Mucosa of rectum (tissue), 2 donors: ENCODE data around the gene AMN1.
"Not testable (repeated sequence)": the region's sequence is repeated elsewhere in the genome, so short reads cannot be mapped to it uniquely, and the experiment has no call there.

ENCODE experiments used
- H3K27ac ChIP-seq, 2 donors: one replicate each; pipeline ENCODE4 v1.7.0; 2013; ENCODE audit warnings: inconsistent platforms in 2 of 2, low read depth in 2 of 2, low read length in 2 of 2
- H3K27me3 ChIP-seq, 2 donors: one replicate each; pipeline ENCODE4 v1.7.0; 2013; ENCODE audit warnings: low read length in 2 of 2; ENCODE audit not compliant: control insufficient read depth in 2 of 2, insufficient read depth in 2 of 2
- H3K36me3 ChIP-seq, 2 donors: one replicate each; pipeline ENCODE4 v1.7.0; 2013; ENCODE audit warnings: low read length in 2 of 2; ENCODE audit not compliant: control insufficient read depth in 2 of 2, insufficient read depth in 2 of 2
- H3K4me1 ChIP-seq, 2 donors: one replicate each; pipeline ENCODE4 v1.7.0; 2013; ENCODE audit warnings: low read length in 2 of 2, mild to moderate bottlenecking in 1 of 2; ENCODE audit not compliant: control insufficient read depth in 2 of 2, insufficient read depth in 2 of 2
- H3K4me3 ChIP-seq, 2 donors: one replicate each; pipeline ENCODE4 v1.7.0; 2013; ENCODE audit warnings: low read length in 2 of 2
- H3K9ac ChIP-seq, 2 donors: one replicate each; pipeline ENCODE4 v1.7.0; 2013; ENCODE audit warnings: low read length in 2 of 2, low read depth in 1 of 2, mild to moderate bottlenecking in 1 of 2
- H3K9me3 ChIP-seq, 2 donors: one replicate each; pipeline ENCODE4 v1.7.0; 2013; ENCODE audit warnings: low read length in 2 of 2; ENCODE audit not compliant: control insufficient read depth in 2 of 2
- donor health status: healthy.
- donor health status: Normal muscosa, but diverticular disease.

The AMN1 gene

DNA sequence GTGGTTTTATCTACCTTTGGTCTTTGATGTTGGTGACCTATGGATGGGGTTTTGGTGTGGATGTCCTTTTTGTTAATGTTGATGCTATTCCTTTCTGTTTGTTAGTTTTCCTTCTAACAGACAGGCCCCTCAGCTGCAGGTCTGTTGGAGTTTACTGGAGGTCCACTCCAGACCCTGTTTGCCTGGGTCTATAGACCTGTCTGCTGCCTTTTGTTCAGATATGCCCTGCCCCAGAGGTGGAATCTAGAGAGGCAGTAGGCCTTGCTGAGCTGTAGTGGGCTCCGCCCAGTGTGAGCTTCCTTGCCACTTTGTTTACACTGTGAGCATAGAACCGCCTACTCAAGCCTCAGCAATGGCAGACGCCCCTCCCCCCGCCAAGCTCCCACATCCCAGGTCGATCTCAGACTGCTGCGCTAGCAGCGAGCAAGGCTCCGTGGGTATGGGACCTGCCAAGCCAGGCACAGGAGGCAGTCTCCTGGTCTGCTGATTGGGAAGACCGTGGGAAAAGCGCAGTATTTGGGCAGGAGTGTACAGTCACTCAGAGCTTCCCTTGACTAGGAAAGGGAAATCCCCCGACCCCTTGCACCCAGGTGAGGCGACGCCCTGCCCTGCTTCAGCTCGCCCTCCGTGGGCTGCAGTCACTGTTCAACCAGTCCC lies 10.2 kb downstream of the AMN1 start:
- H3K27ac ChIP-seq, H3K27me3 ChIP-seq, H3K4me3 ChIP-seq, H3K4me1 ChIP-seq, H3K9ac ChIP-seq, H3K9me3 ChIP-seq, H3K36me3 ChIP-seq: not testable (repeated sequence)

DNA sequence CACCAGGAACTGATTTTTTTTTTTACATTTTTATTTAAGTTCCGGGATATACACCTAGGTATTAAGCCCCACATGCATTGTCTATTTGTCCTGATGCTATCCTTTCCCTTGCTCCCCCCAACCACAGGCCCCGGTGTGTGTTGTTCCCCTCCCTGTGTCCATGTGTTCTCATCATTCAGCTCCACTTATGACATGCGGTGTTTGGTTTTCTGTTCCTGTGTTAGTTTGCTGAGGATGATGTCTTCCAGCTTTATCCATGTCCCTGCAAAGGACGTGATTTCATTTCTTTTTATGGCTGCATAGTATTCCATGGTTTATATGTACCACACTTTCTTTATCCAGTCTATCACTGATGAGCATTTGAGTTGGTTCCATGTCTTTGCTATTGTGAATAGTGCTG lies 11.8 kb downstream of the AMN1 start:
- H3K9me3 ChIP-seq, H3K36me3 ChIP-seq, H3K27me3 ChIP-seq, H3K27ac ChIP-seq, H3K4me1 ChIP-seq, H3K4me3 ChIP-seq, H3K9ac ChIP-seq: not testable (repeated sequence)

GRCh38 chr12:31715283-31715825 lies 13.5 kb downstream of the AMN1 start:
- H3K9me3 ChIP-seq = no peaks in the 10 kb centered on the region
- no peaks in the 10 kb centered on the region for H3K27me3 ChIP-seq
- peaks cover 0 to 2% of the 10 kb centered on the region in 2 donors for H3K36me3 ChIP-seq
- no peak overlapping the region for H3K9ac ChIP-seq
- peak overlapping the region; percentile 35 to 45 for H3K27ac ChIP-seq
- H3K4me3 ChIP-seq = no peak overlapping the region
- no peaks in the 10 kb centered on the region for H3K4me1 ChIP-seq

DNA sequence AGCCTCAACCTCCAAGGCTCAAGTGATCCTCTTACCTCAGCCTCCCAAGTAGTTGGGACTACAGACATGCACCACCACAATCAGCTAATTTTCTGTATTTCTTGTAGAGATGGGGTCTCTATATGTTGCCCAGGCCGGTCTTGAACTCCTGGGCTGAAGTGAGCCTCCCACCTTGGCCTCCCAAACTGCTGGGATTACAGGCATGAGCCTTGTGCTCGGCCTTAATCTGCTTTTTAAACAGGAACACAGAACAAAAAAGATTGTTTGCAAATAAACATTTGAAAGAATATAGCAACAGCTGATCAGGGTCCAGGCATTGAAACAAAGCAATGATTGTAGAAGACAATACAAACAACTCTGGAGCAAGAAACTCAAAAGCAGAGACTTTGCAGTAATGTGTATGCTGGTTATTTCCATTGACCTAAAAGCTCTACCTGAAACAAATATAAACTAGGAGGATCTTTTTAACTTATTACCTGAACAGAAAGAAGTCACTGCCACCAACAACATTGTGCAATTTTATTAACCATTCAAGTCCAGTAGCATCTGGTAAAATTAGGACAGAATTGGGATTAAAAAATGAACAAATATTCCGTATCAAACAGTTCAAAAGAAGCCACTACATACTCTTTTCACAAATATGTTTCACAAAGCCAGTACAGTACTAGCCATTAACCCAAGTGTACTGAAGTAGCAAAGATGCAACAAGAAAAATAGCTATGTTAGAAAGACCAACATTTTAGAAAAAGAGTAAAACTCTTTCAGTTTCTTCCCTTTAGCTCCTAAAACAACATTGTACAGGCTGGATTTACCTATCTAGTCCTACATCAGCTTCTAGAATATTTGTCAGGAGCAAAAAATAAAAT lies 14.2 kb downstream of the AMN1 start:
- no peaks in the 10 kb centered on the region for H3K27me3 ChIP-seq
- no peak overlapping the region for H3K9ac ChIP-seq
- H3K4me3 ChIP-seq = no peak overlapping the region
- H3K9me3 ChIP-seq = no peaks in the 10 kb centered on the region
- H3K36me3 ChIP-seq = peaks cover 0 to 2% of the 10 kb centered on the region in 2 donors
- peak overlapping the region; percentile 11 to 35 for H3K27ac ChIP-seq
- no peaks in the 10 kb centered on the region for H3K4me1 ChIP-seq

DNA sequence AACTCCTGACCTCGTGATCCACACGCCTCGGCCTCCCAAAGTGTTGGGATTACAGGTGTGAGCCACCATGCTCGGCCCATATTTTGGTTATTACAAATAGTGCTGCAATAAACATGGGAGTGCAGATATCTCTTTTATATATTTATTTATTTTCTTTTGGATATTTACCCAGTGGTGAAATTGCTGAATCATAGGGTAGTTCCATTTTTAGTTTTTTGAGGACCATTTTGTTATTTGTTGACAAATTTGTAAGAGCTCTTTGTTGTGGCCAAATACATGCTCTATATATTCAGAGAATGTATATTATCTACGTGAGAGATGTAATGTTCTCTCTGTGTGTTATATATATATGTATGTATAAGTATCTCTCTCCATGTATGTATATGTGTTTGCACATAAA lies 15.9 kb downstream of the AMN1 start:
- Histone ChIP-seq H3K4me1 (no peaks in the 10 kb centered on the region), H3K9ac (no peak overlapping the region), H3K27ac (no peak overlapping the region), H3K27me3 (no peaks in the 10 kb centered on the region), H3K4me3 (no peak overlapping the region), H3K36me3 (no peaks in the 10 kb centered on the region), H3K9me3 (no peaks in the 10 kb centered on the region)

- H3K27ac ChIP-seq = no peak overlapping the region
- H3K27me3 ChIP-seq = no peaks in the 10 kb centered on the region
- no peak overlapping the region for H3K4me3 ChIP-seq
- H3K4me1 ChIP-seq = no peaks in the 10 kb centered on the region
- H3K9ac ChIP-seq = no peak overlapping the region
- H3K36me3 ChIP-seq = peaks cover 0 to 2% of the 10 kb centered on the region in 2 donors
- no peaks in the 10 kb centered on the region for H3K9me3 ChIP-seq
Measured at GRCh38 chr12:31710021-31710818, 18.6 kb downstream of the AMN1 start.

- H3K4me3 ChIP-seq, H3K36me3 ChIP-seq, H3K9ac ChIP-seq, H3K27me3 ChIP-seq, H3K27ac ChIP-seq, H3K9me3 ChIP-seq, H3K4me1 ChIP-seq: not testable (repeated sequence)
Measured at GRCh38 chr12:31708118-31708517, 20.7 kb downstream of the AMN1 start.

DNA sequence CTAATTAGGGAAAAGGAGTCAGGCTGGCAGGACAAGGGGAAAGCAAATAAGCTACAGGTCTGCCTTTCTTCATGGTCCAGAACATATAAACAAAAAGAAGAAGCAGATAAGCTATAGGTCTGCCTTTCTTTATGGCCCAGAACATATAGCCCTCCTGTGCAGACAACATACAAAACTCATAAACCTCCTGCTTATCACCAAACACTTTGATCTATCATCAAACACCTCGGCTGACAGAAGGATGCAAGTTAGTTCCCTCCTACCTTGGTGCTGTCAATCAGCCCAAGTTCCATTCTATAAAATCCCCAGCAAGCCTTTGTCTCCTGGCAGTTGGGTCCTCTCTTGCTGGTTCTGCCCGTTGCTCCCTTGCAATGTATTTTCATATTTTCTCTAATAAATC lies 23.2 kb downstream of the AMN1 start:
- Histone ChIP-seq H3K4me3 (no peak overlapping the region), H3K27ac (no peak overlapping the region)

GRCh38 chr12:31702047-31702446 lies 26.8 kb downstream of the AMN1 start:
- Histone ChIP-seq H3K27me3 (no peaks in the 10 kb centered on the region), H3K9ac (no peak overlapping the region), H3K27ac (no peak overlapping the region), H3K4me1 (no peaks in the 10 kb centered on the region), H3K4me3 (no peak overlapping the region), H3K36me3 (no peaks in the 10 kb centered on the region), H3K9me3 (no peaks in the 10 kb centered on the region)

More for the DNA sequence above, 23.2 kb downstream of the AMN1 start:
- Histone ChIP-seq H3K36me3 (peaks cover 0 to 2% of the 10 kb centered on the region in 2 donors), H3K9ac (no peak overlapping the region), H3K4me1 (no peaks in the 10 kb centered on the region), H3K27me3 (no peaks in the 10 kb centered on the region), H3K9me3 (no peaks in the 10 kb centered on the region)

GRCh38 chr12:31689921-31690320 lies 38.9 kb downstream of the AMN1 start:
- H3K4me3 ChIP-seq, H3K9ac ChIP-seq, H3K9me3 ChIP-seq, H3K27me3 ChIP-seq, H3K4me1 ChIP-seq, H3K27ac ChIP-seq, H3K36me3 ChIP-seq: not testable (repeated sequence)
